GM12878 (cell line): ENCODE results near the gene MEGF9. TPM values are rescaled to one million over a fixed set of nuclear protein-coding genes. Genes with fewer than 3 reads are reported as not detected.

Experiments used
- ATAC-seq: fragments of 200-7000 bp; cut with Tn5 transposase; 3 replicates; pipeline ENCODE4 v1.9.1; 2020; ENCODE audit warnings: mild to moderate bottlenecking, moderate library complexity
- BruUV-seq: library from RNA; stranded (reverse); fragments of 400-500 nt; replicated peaks from 2 replicates; lab custom pipeline; 2021; lab: Mats Ljungman, UMichigan
- CTCF ChIA-PET: fragments of 300-600 bp; sonication (Branson Sonifier 250); formaldehyde crosslinking; extraction: SDS; loops from one replicate; lab custom pipeline; 2021; ENCODE audit warnings: inconsistent platforms; lab: Yijun Ruan, JAX
- POLR2A ChIA-PET: fragments of 350-600 bp; formaldehyde crosslinking; extraction: SDS; loops from one replicate; lab custom pipeline; 2021; ENCODE audit warnings: inconsistent platforms; lab: Charles Lee
- RAD21 ChIA-PET: fragments of 300-600 bp; sonication (Branson Sonifier 250); formaldehyde crosslinking; loops from one replicate; lab custom pipeline; 2023; ENCODE audit warnings: antibody characterized with exemption; ENCODE audit not compliant: unreplicated experiment; lab: Charles Lee
- SMC1A ChIA-PET: fragments of 300-600 bp; sonication (Branson Sonifier 250); formaldehyde crosslinking; loops from one replicate; lab custom pipeline; 2023; ENCODE audit not compliant: unreplicated experiment, uncharacterized antibody; lab: Charles Lee
- DNase-seq: peaks from one replicate; pipeline ENCODE4 v3.0.0-alpha.2; 2011; ENCODE audit warnings: low read depth, low spot score
- FAIRE-seq: peaks from 3 replicates; lab custom pipeline; 2011; peaks lifted over from hg19 to GRCh38; lab: Jason Lieb, UNC
- H2AFZ ChIP-seq: 2 replicates; pipeline ENCODE4 v1.6.0; 2011; ENCODE audit warnings: low read depth, low read length, control low read depth; ENCODE audit not compliant: control insufficient read depth
- H3K27ac ChIP-seq: 2 replicates; pipeline ENCODE4 v1.5.1; 2011; ENCODE audit warnings: control low read depth; ENCODE audit not compliant: control insufficient read depth, insufficient read depth
- H3K27me3 ChIP-seq, 2 experiments: replicated peaks in 1 of 2; 2 replicates each; pipeline versions ENCODE4 v1.6.0 to v1.6.1; 2011; ENCODE audit warnings: low read length in 1 of 2; ENCODE audit not compliant: control insufficient read depth in 2 of 2, insufficient read depth in 2 of 2
- H3K36me3 ChIP-seq, 2 experiments: 2 replicates each; pipeline ENCODE4 v1.5.1; 2011; ENCODE audit warnings: low read length in 1 of 2; ENCODE audit not compliant: control insufficient read depth in 2 of 2, insufficient read depth in 2 of 2
- H3K4me1 ChIP-seq: 2 replicates; pipeline ENCODE4 v1.6.1; 2011; ENCODE audit warnings: mild to moderate bottlenecking, low read length, moderate library complexity, mixed read lengths; ENCODE audit not compliant: control insufficient read depth, insufficient read depth
- H3K4me2 ChIP-seq: 2 replicates; pipeline ENCODE4 v1.6.0; 2011; ENCODE audit warnings: control low read depth; ENCODE audit not compliant: control insufficient read depth, insufficient read depth
- H3K4me3 ChIP-seq: fragments of 200-600 bp; sonication (generic); 2 replicates; pipeline ENCODE4 v1.5.1; 2016
- H3K79me2 ChIP-seq: 2 replicates; pipeline ENCODE4 v1.6.0; 2011; ENCODE audit warnings: low read length; ENCODE audit not compliant: control insufficient read depth, insufficient read depth
- H3K9ac ChIP-seq: 2 replicates; pipeline ENCODE4 v1.8.0; 2011; ENCODE audit warnings: low read length, control low read depth, mixed read lengths; ENCODE audit not compliant: control insufficient read depth, insufficient read depth
- H3K9me3 ChIP-seq: replicated peaks from 3 replicates; pipeline ENCODE4 v1.5.1; 2011; ENCODE audit warnings: mild to moderate bottlenecking, low read length; ENCODE audit not compliant: control insufficient read depth, insufficient read depth
- H4K20me1 ChIP-seq: 2 replicates; pipeline ENCODE4 v1.6.0; 2011; ENCODE audit not compliant: control insufficient read depth, insufficient read depth
- CBX5 ChIP-seq: sonication (generic); IDR thresholded peaks from 2 replicates; pipeline ENCODE4 v1.6.1; 2016; ENCODE audit warnings: low read depth, moderate library complexity, mild to moderate bottlenecking, inconsistent platforms
- CEBPB ChIP-seq, 2 experiments: fragments of 150-350 bp in 1 of 2; IDR thresholded peaks; 2 replicates each; pipeline ENCODE4 v1.6.1; 2012 to 2014; ENCODE audit warnings: low read depth in 2 of 2, low read length in 2 of 2, borderline replicate concordance in 1 of 2, inconsistent platforms in 1 of 2
- CREM ChIP-seq: IDR thresholded peaks from 2 replicates; pipeline ENCODE4 v1.6.1; 2014; ENCODE audit warnings: antibody characterized with exemption, low read depth
- ESRRA ChIP-seq: IDR thresholded peaks from 2 replicates; pipeline ENCODE4 v1.6.1; 2012; ENCODE audit warnings: mild to moderate bottlenecking, low read length, improper control_type of control experiment
- KAT2A ChIP-seq: conservative IDR thresholded peaks from 2 replicates; pipeline ENCODE4 v1.6.1; 2011; ENCODE audit warnings: low read depth, low read length; ENCODE audit not compliant: control insufficient read depth
- KDM1A ChIP-seq: fragments of 200-600 bp; sonication (generic); IDR thresholded peaks from 2 replicates; pipeline ENCODE4 v1.6.1; 2016; ENCODE audit warnings: borderline replicate concordance
- NR2F1 ChIP-seq: fragments of 450-650 bp; conservative IDR thresholded peaks from 2 replicates; pipeline ENCODE4 v1.6.1; 2017; ENCODE audit warnings: mild to moderate bottlenecking
- RBBP5 ChIP-seq: fragments of 200-600 bp; sonication (generic); conservative IDR thresholded peaks from 2 replicates; pipeline ENCODE4 v1.6.1; 2016
- SMC3 ChIP-seq: IDR thresholded peaks from 2 replicates; pipeline ENCODE4 v1.6.1; 2011; ENCODE audit warnings: low read length, improper control_type of control experiment, borderline replicate concordance
- SP1 ChIP-seq: IDR thresholded peaks from one replicate; pipeline ENCODE4 v1.6.1; 2011; ENCODE audit warnings: low read depth, low read length
- SPI1 ChIP-seq: IDR thresholded peaks from 2 replicates; pipeline ENCODE4 v1.6.1; 2011; ENCODE audit warnings: low read depth, mild to moderate bottlenecking, low read length, moderate library complexity, borderline replicate concordance; ENCODE audit not compliant: insufficient read depth
- SREBF1 ChIP-seq: IDR thresholded peaks from 2 replicates; pipeline ENCODE4 v1.6.1; 2012; ENCODE audit warnings: mild to moderate bottlenecking, low read length
- SREBF2 ChIP-seq: IDR thresholded peaks from 2 replicates; pipeline ENCODE4 v1.6.1; 2012; ENCODE audit warnings: mild to moderate bottlenecking, low read length
- SRF ChIP-seq, 2 experiments: IDR thresholded peaks; 2 replicates each; pipeline ENCODE4 v1.6.1; 2011; ENCODE audit warnings: low read depth in 2 of 2, low read length in 2 of 2, mild to moderate bottlenecking in 1 of 2, moderate library complexity in 1 of 2
- SUZ12 ChIP-seq: fragments of 200-600 bp; sonication (generic); IDR thresholded peaks from one replicate; pipeline ENCODE4 v1.6.1; 2018; ENCODE audit warnings: antibody characterized with exemption, mild to moderate bottlenecking; ENCODE audit not compliant: unreplicated experiment
- TAF1 ChIP-seq: IDR thresholded peaks from 2 replicates; pipeline ENCODE4 v1.6.1; 2011; ENCODE audit warnings: mild to moderate bottlenecking, low read depth, low read length, borderline replicate concordance
- ZNF592 ChIP-seq: fragments of 450-650 bp; IDR thresholded peaks from 2 replicates; pipeline ENCODE4 v1.6.1; 2017; ENCODE audit warnings: mild to moderate bottlenecking, moderate library complexity
- WGBS: methylation state at CpG from one replicate; pipeline ENCODE4 v1.1.6; 2016; ENCODE audit warnings: low lambda C conversion rate; ENCODE audit not compliant: insufficient replicate concordance, insufficient coverage; ENCODE audit errors: missing lambda C conversion rate; 5-methylcytosine and 5-hydroxymethylcytosine counted together
- in situ Hi-C: fragments of 300-500 bp; cut with MboI; formaldehyde crosslinking; loops from 9 replicates; pipeline ENCODE4 v1.14.3; 2018; ENCODE audit warnings: mixed read lengths
- intact Hi-C: fragments of 100-400 bp; cut with micrococcal nuclease; formaldehyde crosslinking; loops from one replicate; pipeline ENCODE4 v1.14.2; 2022; ENCODE audit not compliant: unreplicated experiment
- polyA plus RNA-seq, 11 experiments: library from polyadenylated mRNA; depleted of rRNA in 4 of 11; unstranded in 6 of 11; stranded (reverse) in 5 of 11; fragments of >200 nt; fragmentation: Nextera tagmentation in 4 of 11; fragmentation: Illumina TruSeq in 1 of 11; extraction: Ambion mirVana in 4 of 11; extraction: Trizol in 1 of 11; gene quantifications; 1 replicate in 1 of 11; 2 replicates in 10 of 11; pipeline versions ENCODE4 v1.2.1 to v1.2.3, GENCODE V29; 2011 to 2016; ENCODE audit warnings: inconsistent platforms in 2 of 11, missing spikeins in 2 of 11, low read depth in 1 of 11
- total RNA-seq, 4 experiments: library from RNA; depleted of rRNA in 3 of 4; stranded (reverse); fragments of >200 nt in 3 of 4; fragmentation: Illumina TruSeq in 1 of 4; extraction: Trizol in 1 of 4; gene quantifications; 2 replicates each; pipeline versions ENCODE4 v1.2.1 to v1.2.3, GENCODE V29; 2013 to 2021
- TF ChIP-seq, protein P1 (sequence below): fragments of 450-650 bp; IDR thresholded peaks from 2 replicates; pipeline ENCODE4 v1.6.1; 2017; ENCODE audit warnings: mild to moderate bottlenecking, low read depth, inconsistent platforms; ENCODE audit not compliant: poor library complexity, severe bottlenecking

Gene MEGF9
- total and polyA plus RNA-seq, 10 of the 15 experiments (the other 5 are each of a cell fraction or from before 2014, with no cell fraction given): 0.71 to 5.1 (median 2.6) TPM

GRCh38 chr9:120646948-120647347 lies 67.3 kb downstream of the MEGF9 start:
- Histone ChIP-seq H3K9ac (no peak overlapping the region), H3K36me3 (no peaks in the 10 kb centered on the region), H3K27me3 (no peaks in the 10 kb centered on the region), H3K4me1 (no peaks in the 10 kb centered on the region), H3K9me3 (no peaks in the 10 kb centered on the region), H3K4me3 (no peak overlapping the region), H3K4me2 (no peak overlapping the region), H4K20me1 (no peaks in the 10 kb centered on the region), H3K79me2 (no peaks in the 10 kb centered on the region), H3K27ac (no peak overlapping the region), H2AFZ (no peak overlapping the region)
- TF ChIP-seq SRF (IDR thresholded peaks at IDR 0.05; ENCODE audit: low read depth in 2 of 2, low read length in 2 of 2): no peak
- TF ChIP-seq NR2F1: no peak
- TF ChIP-seq SUZ12: no peak
- TF ChIP-seq ZNF592: no peak
- TF ChIP-seq SREBF2: no peak
- TF ChIP-seq, protein P1, sequence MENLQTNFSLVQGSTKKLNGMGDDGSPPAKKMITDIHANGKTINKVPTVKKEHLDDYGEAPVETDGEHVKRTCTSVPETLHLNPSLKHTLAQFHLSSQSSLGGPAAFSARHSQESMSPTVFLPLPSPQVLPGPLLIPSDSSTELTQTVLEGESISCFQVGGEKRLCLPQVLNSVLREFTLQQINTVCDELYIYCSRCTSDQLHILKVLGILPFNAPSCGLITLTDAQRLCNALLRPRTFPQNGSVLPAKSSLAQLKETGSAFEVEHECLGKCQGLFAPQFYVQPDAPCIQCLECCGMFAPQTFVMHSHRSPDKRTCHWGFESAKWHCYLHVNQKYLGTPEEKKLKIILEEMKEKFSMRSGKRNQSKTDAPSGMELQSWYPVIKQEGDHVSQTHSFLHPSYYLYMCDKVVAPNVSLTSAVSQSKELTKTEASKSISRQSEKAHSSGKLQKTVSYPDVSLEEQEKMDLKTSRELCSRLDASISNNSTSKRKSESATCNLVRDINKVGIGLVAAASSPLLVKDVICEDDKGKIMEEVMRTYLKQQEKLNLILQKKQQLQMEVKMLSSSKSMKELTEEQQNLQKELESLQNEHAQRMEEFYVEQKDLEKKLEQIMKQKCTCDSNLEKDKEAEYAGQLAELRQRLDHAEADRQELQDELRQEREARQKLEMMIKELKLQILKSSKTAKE: no peak
- TF ChIP-seq CEBPB (IDR thresholded peaks at IDR 0.05; ENCODE audit: borderline replicate concordance in 1 of 2, low read depth in 2 of 2, low read length in 2 of 2): no peak
- no peak for TF ChIP-seq RBBP5
- no peak for TF ChIP-seq TAF1
- no peak for TF ChIP-seq SMC3
- no peak for TF ChIP-seq SPI1
- TF ChIP-seq KDM1A: no peak
- no peak for TF ChIP-seq SP1
- TF ChIP-seq CREM: no peak
- TF ChIP-seq KAT2A: no peak
- no peak for TF ChIP-seq ESRRA
- TF ChIP-seq SREBF1: no peak
- TF ChIP-seq CBX5: no peak
- WGBS: 100% methylated on average over 4 of the region's 4 CpGs
- ChIA-PET POLR2A (no interaction called here), RAD21 (no interaction called here), CTCF (interaction anchor here (1.2 kb wide), 1 partner anchor 27 kb away, joined by 4 read pairs; no protein-coding TSS in a partner anchor), SMC1A (no interaction called here)
- no peak for ATAC-seq
- no peak for FAIRE-seq
- DNase-seq: no peak
- in situ Hi-C loops (no loop called here), intact Hi-C loops (no loop called here)
- no TSS peak for BruUV-seq
